Panc1 (cell line): ENCODE measurements around the gene COL11A2. TPM values are rescaled to one million over a fixed set of nuclear protein-coding genes. Genes with fewer than 3 reads are reported as not detected.

Source experiments
- ATAC-seq: fragments of 200-7000 bp; cut with Tn5 transposase; 2 replicates; pipeline ENCODE4 v1.9.1; 2020; ENCODE audit warnings: mild to moderate bottlenecking, moderate library complexity
- BruUV-seq: library from RNA; stranded (reverse); fragments of 400-500 nt; replicated peaks from 2 replicates; lab custom pipeline; 2021; lab: Mats Ljungman, UMichigan
- CTCF ChIA-PET: fragments of 300-600 bp; sonication (Branson Sonifier 250); formaldehyde crosslinking; loops from one replicate; lab custom pipeline; 2022; ENCODE audit warnings: antibody characterized with exemption; lab: Charles Lee
- POLR2A ChIA-PET: fragments of 300-600 bp; sonication (Branson Sonifier 250); formaldehyde crosslinking; loops from one replicate; lab custom pipeline; 2022; ENCODE audit warnings: antibody characterized with exemption; lab: Charles Lee
- DNase-seq: peaks from one replicate; pipeline ENCODE4 v3.0.0-alpha.2; 2010; ENCODE audit warnings: low read depth, low spot score
- H3K27ac ChIP-seq: 2 replicates; pipeline ENCODE4 v1.5.1; 2011; ENCODE audit warnings: mild to moderate bottlenecking, low read length, inconsistent platforms
- H3K27me3 ChIP-seq: fragments of 200-500 bp; sonication (Bioruptor generic); 2 replicates; pipeline ENCODE4 v1.6.0; 2014; ENCODE audit warnings: low read length, inconsistent platforms; ENCODE audit not compliant: control insufficient read depth, insufficient read depth
- H3K36me3 ChIP-seq: fragments of 200-500 bp; sonication (Bioruptor generic); 2 replicates; pipeline ENCODE4 v1.5.1; 2014; ENCODE audit warnings: inconsistent platforms, mild to moderate bottlenecking, low read length, moderate library complexity; ENCODE audit not compliant: control insufficient read depth, insufficient read depth
- H3K4me1 ChIP-seq: 2 replicates; pipeline ENCODE4 v1.5.1; 2011; ENCODE audit warnings: inconsistent platforms, mild to moderate bottlenecking, low read length, moderate library complexity; ENCODE audit not compliant: control insufficient read depth, insufficient read depth
- H3K4me3 ChIP-seq, 2 experiments: 2 replicates each; pipeline ENCODE4 v1.5.1; 2011 to 2012; ENCODE audit warnings: low read depth in 2 of 2, low read length in 2 of 2, mild to moderate bottlenecking in 2 of 2, inconsistent platforms in 1 of 2, moderate library complexity in 1 of 2
- H3K9me3 ChIP-seq: fragments of 200-500 bp; sonication (Bioruptor generic); 2 replicates; pipeline ENCODE4 v1.5.1; 2014; ENCODE audit warnings: low read depth, mild to moderate bottlenecking, inconsistent platforms, low read length, moderate library complexity; ENCODE audit not compliant: control insufficient read depth, insufficient read depth
- POLR2AphosphoS5 ChIP-seq: IDR thresholded peaks from 2 replicates; pipeline ENCODE4 v1.6.1; 2012; ENCODE audit warnings: mild to moderate bottlenecking, low read depth, low read length, moderate library complexity
- SIN3A ChIP-seq: IDR thresholded peaks from 2 replicates; pipeline ENCODE4 v1.6.1; 2012; ENCODE audit warnings: low read depth, mild to moderate bottlenecking, low read length, moderate library complexity, borderline replicate concordance; ENCODE audit not compliant: insufficient read depth
- TCF7L2 ChIP-seq: IDR thresholded peaks from 2 replicates; pipeline ENCODE4 v1.6.1; 2011; ENCODE audit warnings: mild to moderate bottlenecking, low read depth, low read length, inconsistent platforms
- in situ Hi-C: cut with HindIII; loops from 2 replicates; pipeline ENCODE4 v1.10.0; 2016; ENCODE audit warnings: low sequenced_read_pairs, low pct_unique_long_range_greater_than_20kb
- intact Hi-C: fragments of 100-400 bp; cut with micrococcal nuclease; formaldehyde crosslinking; loops from one replicate; pipeline ENCODE4 v1.10.0; 2022; ENCODE audit not compliant: unreplicated experiment
- total RNA-seq: library from RNA; stranded (reverse); gene quantifications from one replicate; pipeline ENCODE4 v1.2.1, GENCODE V29; 2021; ENCODE audit not compliant: unreplicated experiment
- TF ChIP-seq, protein P1 (sequence below): fragments of 450-650 bp; IDR thresholded peaks from 2 replicates; pipeline ENCODE4 v1.5.1; 2017; ENCODE audit warnings: mild to moderate bottlenecking
- TF ChIP-seq, protein P2 (sequence below), 2 experiments: IDR thresholded peaks; 2 replicates each; pipeline ENCODE4 v1.6.1; 2011 to 2012; ENCODE audit warnings: low read depth in 2 of 2, control low read depth in 1 of 2, low read length in 1 of 2, mild to moderate bottlenecking in 1 of 2, moderate library complexity in 1 of 2; ENCODE audit not compliant: insufficient read depth in 1 of 2

The COL11A2 gene
- total RNA-seq, 1 experiment from 2014 or later: 0.57 TPM

DNA sequence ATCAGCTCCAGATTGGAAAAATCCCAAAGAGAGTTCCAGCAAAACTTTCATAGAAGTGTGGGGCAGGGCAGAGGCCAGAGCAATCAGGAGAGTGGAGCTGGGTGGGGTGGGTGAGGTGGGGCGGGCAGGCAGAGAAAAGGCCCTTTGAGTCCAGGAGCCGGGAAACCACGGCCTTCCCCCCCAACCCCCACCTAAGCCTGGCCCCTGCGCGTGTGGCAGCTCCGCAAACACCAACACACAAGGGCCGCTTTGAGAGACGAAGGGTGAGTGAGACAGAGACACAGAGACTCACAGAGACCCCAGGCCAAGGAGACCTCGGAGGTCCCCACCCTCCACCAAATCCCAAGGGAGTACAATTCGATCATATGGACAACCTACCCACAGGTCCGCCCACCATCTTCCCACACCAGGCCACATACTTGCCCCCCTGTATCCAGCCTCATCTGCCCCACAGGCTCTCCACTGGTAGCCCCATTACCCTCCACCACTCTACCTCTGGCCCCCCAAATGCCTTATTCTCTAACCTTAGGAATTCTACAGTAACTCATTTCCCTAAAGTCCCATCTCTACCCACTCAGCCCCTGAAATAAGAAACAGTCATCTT, 1.7 kb downstream of the COL11A2 start:
- POLR2A ChIA-PET: no interaction called here
- no peaks in the 10 kb centered on the region for H3K9me3 ChIP-seq
- no peak overlapping the region for H3K27ac ChIP-seq
- H3K4me3 ChIP-seq: no peak overlapping the region
- CTCF ChIA-PET: no interaction called here
- no TSS peak for BruUV-seq
- no peak for ATAC-seq
- DNase-seq: no peak
- no peaks in the 10 kb centered on the region for H3K4me1 ChIP-seq
- TF ChIP-seq SIN3A (no peak), POLR2AphosphoS5 (no peak), TCF7L2 (no peak)
- TF ChIP-seq, protein P1, sequence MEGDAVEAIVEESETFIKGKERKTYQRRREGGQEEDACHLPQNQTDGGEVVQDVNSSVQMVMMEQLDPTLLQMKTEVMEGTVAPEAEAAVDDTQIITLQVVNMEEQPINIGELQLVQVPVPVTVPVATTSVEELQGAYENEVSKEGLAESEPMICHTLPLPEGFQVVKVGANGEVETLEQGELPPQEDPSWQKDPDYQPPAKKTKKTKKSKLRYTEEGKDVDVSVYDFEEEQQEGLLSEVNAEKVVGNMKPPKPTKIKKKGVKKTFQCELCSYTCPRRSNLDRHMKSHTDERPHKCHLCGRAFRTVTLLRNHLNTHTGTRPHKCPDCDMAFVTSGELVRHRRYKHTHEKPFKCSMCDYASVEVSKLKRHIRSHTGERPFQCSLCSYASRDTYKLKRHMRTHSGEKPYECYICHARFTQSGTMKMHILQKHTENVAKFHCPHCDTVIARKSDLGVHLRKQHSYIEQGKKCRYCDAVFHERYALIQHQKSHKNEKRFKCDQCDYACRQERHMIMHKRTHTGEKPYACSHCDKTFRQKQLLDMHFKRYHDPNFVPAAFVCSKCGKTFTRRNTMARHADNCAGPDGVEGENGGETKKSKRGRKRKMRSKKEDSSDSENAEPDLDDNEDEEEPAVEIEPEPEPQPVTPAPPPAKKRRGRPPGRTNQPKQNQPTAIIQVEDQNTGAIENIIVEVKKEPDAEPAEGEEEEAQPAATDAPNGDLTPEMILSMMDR: no peak
- TF ChIP-seq, protein P2, sequence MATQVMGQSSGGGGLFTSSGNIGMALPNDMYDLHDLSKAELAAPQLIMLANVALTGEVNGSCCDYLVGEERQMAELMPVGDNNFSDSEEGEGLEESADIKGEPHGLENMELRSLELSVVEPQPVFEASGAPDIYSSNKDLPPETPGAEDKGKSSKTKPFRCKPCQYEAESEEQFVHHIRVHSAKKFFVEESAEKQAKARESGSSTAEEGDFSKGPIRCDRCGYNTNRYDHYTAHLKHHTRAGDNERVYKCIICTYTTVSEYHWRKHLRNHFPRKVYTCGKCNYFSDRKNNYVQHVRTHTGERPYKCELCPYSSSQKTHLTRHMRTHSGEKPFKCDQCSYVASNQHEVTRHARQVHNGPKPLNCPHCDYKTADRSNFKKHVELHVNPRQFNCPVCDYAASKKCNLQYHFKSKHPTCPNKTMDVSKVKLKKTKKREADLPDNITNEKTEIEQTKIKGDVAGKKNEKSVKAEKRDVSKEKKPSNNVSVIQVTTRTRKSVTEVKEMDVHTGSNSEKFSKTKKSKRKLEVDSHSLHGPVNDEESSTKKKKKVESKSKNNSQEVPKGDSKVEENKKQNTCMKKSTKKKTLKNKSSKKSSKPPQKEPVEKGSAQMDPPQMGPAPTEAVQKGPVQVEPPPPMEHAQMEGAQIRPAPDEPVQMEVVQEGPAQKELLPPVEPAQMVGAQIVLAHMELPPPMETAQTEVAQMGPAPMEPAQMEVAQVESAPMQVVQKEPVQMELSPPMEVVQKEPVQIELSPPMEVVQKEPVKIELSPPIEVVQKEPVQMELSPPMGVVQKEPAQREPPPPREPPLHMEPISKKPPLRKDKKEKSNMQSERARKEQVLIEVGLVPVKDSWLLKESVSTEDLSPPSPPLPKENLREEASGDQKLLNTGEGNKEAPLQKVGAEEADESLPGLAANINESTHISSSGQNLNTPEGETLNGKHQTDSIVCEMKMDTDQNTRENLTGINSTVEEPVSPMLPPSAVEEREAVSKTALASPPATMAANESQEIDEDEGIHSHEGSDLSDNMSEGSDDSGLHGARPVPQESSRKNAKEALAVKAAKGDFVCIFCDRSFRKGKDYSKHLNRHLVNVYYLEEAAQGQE (IDR thresholded peaks at IDR 0.05; ENCODE audit: insufficient read depth in 1 of 2, low read depth in 2 of 2, low read length in 1 of 2): no peak
- in situ Hi-C loops (no loop called here), intact Hi-C loops (no loop called here)
- H3K27me3 ChIP-seq: no peaks in the 10 kb centered on the region
- peaks cover 2% of the 10 kb centered on the region; the same call in 1 of the 2 replicates for H3K36me3 ChIP-seq

DNA sequence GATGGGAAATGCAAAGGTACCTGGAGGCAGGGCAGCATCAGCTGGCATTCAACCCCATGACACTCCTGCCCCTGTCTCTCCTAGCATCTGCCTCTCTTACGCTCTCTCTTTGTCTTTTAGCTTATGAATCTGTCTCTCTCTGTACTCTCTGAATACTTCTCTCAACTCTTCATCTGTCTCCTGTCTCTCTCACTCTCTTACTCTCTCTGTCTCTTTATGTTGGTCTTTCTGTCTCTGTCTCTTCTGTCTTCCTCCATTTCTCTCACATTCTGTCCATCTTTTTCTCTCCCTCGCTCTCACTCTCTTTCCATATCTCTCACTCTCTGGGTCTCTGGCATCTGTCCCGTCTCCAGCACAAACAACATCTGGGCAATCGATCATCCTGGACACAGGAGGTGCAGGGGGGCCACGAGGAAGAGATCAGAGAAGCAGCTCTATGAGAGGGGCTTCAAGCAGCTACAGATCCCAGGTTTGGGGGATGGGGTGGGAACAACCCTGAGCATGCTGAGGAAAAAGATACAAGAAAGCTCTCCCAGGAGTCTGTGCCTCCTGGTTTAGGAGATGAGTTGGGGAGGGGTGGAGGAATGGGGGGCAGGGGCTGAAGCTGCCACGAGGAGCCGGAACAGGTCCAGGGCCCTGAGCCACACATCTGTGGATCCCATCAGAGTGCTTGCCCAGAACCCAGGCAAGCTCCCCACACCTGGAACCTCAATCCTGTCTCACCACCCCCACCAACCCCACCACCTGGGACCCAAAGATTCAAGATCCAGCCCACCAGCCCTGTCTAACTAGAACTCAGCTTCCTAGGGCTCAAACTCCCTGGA, 2.4 kb downstream of the COL11A2 start:
- ATAC-seq (no peak), DNase-seq (no peak)
- no peak overlapping the region for H3K27ac ChIP-seq
- intact Hi-C loops: no loop called here
- no peak for TF ChIP-seq SIN3A
- TF ChIP-seq, protein P1: no peak
- H3K4me1 ChIP-seq: no peaks in the 10 kb centered on the region
- H3K36me3 ChIP-seq: peaks cover 2% of the 10 kb centered on the region; the same call in 1 of the 2 replicates
- no peaks in the 10 kb centered on the region for H3K27me3 ChIP-seq
- in situ Hi-C loops: no loop called here
- BruUV-seq: no TSS peak
- H3K9me3 ChIP-seq: no peaks in the 10 kb centered on the region
- POLR2A ChIA-PET: no interaction called here
- H3K4me3 ChIP-seq: no peak overlapping the region
- CTCF ChIA-PET: no interaction called here
